ENCODE data around the gene C4orf50.
A peak's percentile ranks its signal among the peaks of the same experiment; 100 is the strongest.

C4orf50 gene

DNA sequence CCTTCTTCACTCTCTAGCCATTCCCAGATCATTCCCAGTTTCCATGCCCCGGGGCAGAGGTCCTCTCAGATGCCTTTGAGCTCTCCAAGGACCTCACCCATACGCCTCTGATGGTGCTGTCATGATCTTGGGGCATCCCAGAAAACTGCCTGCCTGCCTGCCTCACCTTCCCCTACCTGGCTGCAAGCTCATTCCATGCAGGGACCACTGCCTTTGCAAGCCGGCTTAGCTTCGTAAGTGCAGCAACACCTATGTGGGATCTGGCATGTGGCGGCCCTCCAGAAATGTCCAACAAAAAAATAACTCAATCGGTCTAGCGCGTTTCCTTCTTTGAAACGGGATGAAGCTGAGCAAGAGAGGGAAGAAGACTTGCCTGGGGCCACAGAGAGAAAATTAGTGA is 53.0 kb downstream of the C4orf50 start:
- TF ChIP-seq, protein P1, sequence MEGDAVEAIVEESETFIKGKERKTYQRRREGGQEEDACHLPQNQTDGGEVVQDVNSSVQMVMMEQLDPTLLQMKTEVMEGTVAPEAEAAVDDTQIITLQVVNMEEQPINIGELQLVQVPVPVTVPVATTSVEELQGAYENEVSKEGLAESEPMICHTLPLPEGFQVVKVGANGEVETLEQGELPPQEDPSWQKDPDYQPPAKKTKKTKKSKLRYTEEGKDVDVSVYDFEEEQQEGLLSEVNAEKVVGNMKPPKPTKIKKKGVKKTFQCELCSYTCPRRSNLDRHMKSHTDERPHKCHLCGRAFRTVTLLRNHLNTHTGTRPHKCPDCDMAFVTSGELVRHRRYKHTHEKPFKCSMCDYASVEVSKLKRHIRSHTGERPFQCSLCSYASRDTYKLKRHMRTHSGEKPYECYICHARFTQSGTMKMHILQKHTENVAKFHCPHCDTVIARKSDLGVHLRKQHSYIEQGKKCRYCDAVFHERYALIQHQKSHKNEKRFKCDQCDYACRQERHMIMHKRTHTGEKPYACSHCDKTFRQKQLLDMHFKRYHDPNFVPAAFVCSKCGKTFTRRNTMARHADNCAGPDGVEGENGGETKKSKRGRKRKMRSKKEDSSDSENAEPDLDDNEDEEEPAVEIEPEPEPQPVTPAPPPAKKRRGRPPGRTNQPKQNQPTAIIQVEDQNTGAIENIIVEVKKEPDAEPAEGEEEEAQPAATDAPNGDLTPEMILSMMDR (IDR thresholded peaks at IDR 0.05; ENCODE audit: low read depth, low read length), result no peak
- Histone ChIP-seq H3K36me3 (no peaks in the 10 kb centered on the region), H3K9me3 (no peaks in the 10 kb centered on the region), H3K4me3 (ENCODE audit: low read depth, low read length) (no peak overlapping the region), H3K27me3 (no peaks in the 10 kb centered on the region), H3K4me1 (no peaks in the 10 kb centered on the region; the same call in 1 of the 2 replicates)
- DNase-seq, result no peak

DNA sequence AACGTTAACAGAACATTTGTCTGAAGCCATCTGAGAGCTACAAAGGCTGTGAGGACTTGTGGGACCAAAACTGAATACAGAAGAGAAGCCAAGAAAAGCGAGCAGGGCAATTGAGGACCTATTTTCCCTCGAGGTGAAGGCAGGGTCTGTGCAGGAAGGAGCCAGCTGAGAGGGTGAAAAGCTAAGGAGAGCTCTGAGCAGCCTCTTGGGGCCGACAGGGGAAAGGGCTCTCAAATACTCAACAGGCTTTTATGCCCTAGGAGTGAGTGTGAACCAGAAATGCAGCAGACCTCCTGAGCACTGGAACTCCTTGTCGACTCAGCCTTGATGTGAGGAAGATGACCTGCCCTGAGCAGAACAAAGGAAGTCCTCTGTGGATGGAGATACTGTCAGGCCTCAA is 54.2 kb downstream of the C4orf50 start:
- DNase-seq, result no peak
- no peak overlapping the region for H3K4me3 ChIP-seq (ENCODE audit: low read depth, low read length)
- TF ChIP-seq, protein P1 (IDR thresholded peaks at IDR 0.05; ENCODE audit: low read depth, low read length), result no peak
- H3K4me1 ChIP-seq, result no peaks in the 10 kb centered on the region; the same call in 1 of the 2 replicates
- no peaks in the 10 kb centered on the region for H3K27me3 ChIP-seq
- no peaks in the 10 kb centered on the region for H3K9me3 ChIP-seq
- H3K36me3 ChIP-seq, result no peaks in the 10 kb centered on the region

DNA sequence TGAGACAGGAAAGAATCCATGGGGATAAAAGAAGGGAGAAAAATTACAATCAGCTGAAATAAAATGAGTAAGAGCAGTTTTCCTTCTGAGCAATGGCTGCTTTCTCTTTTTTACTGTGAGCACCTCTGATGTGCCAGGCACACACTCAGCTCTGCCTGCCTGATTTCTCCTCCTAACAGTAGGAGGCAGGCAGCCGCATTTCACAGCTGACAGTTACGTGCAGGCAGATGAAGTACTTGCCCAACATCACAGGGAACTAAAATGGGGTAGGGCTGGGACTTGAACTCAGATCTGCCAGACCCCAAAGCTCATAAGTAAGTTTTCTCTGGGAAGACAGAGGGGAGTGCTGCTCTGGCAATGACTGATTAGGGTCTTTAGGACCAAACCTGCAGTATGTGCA is 54.6 kb downstream of the C4orf50 start:
- H3K9me3 ChIP-seq, result no peaks in the 10 kb centered on the region
- DNase-seq, result no peak
- no peaks in the 10 kb centered on the region; the same call in 1 of the 2 replicates for H3K4me1 ChIP-seq
- no peak overlapping the region for H3K4me3 ChIP-seq (ENCODE audit: low read depth, low read length)
- TF ChIP-seq, protein P1 (IDR thresholded peaks at IDR 0.05; ENCODE audit: low read depth, low read length), result peak; percentile 36
- no peaks in the 10 kb centered on the region for H3K27me3 ChIP-seq
- no peaks in the 10 kb centered on the region for H3K36me3 ChIP-seq

DNA sequence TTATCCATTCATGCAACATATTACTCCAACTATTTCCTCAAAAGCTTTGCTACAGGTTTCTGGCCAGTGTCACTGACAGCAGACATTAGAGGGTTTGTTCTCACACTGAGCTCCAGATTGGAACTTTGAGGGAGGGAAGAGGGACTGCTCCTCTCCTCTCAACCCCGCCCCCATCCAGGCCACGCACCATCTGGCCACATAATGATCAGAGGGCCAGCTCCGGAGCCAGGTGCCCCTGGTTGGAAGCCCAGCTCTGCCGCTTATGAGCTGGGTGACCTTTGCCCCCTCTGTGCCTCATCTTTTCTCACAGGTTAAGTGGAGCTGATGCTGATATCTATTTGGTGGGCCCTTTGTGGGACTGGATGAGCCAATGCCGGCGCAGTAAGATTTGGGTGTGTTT is 55.8 kb downstream of the C4orf50 start:
- Histone ChIP-seq H3K9me3 (no peaks in the 10 kb centered on the region), H3K27me3 (no peaks in the 10 kb centered on the region), H3K4me1 (no peaks in the 10 kb centered on the region; the same call in 1 of the 2 replicates), H3K4me3 (ENCODE audit: low read depth, low read length) (no peak overlapping the region), H3K36me3 (no peaks in the 10 kb centered on the region)
- TF ChIP-seq, protein P1 (IDR thresholded peaks at IDR 0.05; ENCODE audit: low read depth, low read length), result no peak
- DNase-seq, result no peak

DNA sequence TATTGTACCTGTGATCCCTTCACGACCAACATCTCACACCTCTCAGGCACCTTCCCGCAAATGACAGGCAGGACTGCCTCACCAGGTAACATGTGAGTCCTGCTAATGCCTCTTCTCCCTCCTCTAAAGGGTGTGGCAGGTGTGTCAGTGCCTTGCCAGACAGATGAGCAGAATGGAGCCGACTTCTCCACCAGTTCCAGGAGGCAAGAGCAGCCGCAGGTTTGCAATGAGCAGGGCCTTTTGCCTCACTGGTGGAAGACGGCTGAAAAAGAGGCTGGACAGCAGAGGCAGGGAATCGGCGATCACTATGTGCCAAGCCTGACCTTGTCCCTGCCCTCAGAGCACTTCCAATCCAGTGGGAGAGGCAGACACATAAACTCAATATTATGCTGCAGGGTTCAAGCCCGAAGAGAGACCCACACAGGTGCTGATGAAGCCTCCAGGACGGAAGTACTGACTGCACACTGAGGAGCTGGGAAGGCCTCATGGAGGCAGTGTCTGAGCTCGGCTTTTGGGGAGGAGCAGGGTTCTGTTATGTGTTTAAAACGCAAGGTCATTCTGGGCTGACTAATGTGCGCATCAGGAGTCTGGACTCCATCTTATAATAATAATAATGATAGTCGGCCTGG is 57.9 kb downstream of the C4orf50 start:
- no peak for DNase-seq
- no peaks in the 10 kb centered on the region for H3K9me3 ChIP-seq
- H3K4me3 ChIP-seq (ENCODE audit: low read depth, low read length), result no peak overlapping the region
- peaks cover 14% of the 10 kb centered on the region for H3K4me1 ChIP-seq
- TF ChIP-seq, protein P1 (IDR thresholded peaks at IDR 0.05; ENCODE audit: low read depth, low read length), result no peak
- no peaks in the 10 kb centered on the region for H3K27me3 ChIP-seq
- H3K36me3 ChIP-seq, result no peaks in the 10 kb centered on the region

DNA sequence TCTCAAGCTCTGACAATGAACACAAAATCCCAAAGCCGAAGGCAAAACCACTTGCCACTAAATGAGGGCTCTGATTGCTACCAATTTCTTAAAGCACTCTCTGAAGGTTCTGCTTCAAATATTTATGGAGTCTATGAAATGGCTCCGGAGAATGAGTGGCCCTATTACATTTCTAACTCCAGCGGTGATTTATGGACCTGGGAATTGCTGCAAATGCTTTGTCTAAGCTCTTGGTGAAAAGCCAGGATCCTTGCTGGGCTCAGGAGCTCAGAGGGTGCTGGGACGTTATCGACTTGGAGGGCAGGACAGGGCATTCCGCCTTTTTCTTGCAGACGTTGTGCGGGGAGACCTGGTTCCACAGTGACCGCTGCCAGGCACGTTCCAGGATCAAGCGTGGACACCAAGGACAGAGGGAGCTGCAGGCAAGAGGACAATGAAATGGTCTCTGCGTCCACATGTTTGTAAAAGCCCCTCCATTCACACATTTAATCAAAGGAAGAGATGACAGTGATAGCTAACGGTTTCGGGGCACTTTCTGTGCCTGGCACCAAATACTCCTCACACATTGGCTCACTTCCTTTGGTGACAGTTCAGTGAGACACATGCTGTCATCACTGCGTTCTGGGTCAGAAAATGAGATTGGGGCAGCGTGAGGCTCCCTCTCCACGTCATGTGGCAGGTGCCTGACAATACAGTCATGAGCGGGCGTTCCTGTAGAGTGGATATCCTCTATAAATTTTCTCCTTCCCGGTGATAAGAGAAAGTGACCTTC is 58.8 kb downstream of the C4orf50 start:
- H3K9me3 ChIP-seq, result no peaks in the 10 kb centered on the region
- H3K36me3 ChIP-seq, result no peaks in the 10 kb centered on the region
- TF ChIP-seq, protein P1 (IDR thresholded peaks at IDR 0.05; ENCODE audit: low read depth, low read length), result no peak
- no peak for DNase-seq
- H3K4me3 ChIP-seq (ENCODE audit: low read depth, low read length), result no peak overlapping the region
- H3K27me3 ChIP-seq, result no peaks in the 10 kb centered on the region
- peaks cover 23% of the 10 kb centered on the region for H3K4me1 ChIP-seq
